IMR-90 (cell line): Measurements from ENCODE around the gene TYSND1. TPM values are rescaled to one million over a fixed set of nuclear protein-coding genes. Genes with fewer than 3 reads are reported as not detected.
A peak's percentile ranks its signal among the peaks of the same experiment; 100 is the strongest.

Source experiments
- ATAC-seq: fragments of 200-7000 bp; cut with Tn5 transposase; 2 replicates; pipeline ENCODE4 v1.9.1; 2020; ENCODE audit warnings: low read depth, mild to moderate bottlenecking, moderate library complexity
- BruUV-seq: library from RNA; stranded (reverse); fragments of 400-500 nt; replicated peaks from 2 replicates; lab custom pipeline; 2021; lab: Mats Ljungman, UMichigan
- CTCF ChIA-PET: fragments of 300-600 bp; formaldehyde crosslinking; extraction: SDS; loops from one replicate; lab custom pipeline; 2021; ENCODE audit warnings: antibody characterized with exemption; lab: Yijun Ruan, JAX
- POLR2A ChIA-PET: fragments of 300-600 bp; sonication (Branson Sonifier 250); formaldehyde crosslinking; loops from one replicate; lab custom pipeline; 2022; ENCODE audit warnings: antibody characterized with exemption; ENCODE audit not compliant: unreplicated experiment; lab: Charles Lee
- DNase-seq: peaks from one replicate; pipeline ENCODE4 v3.0.0; 2013
- H2AFZ ChIP-seq: replicated peaks from 2 replicates; pipeline ENCODE3; 2013; ENCODE audit warnings: low read length, mild to moderate bottlenecking; ENCODE audit not compliant: poor library complexity
- H2AK5ac ChIP-seq: 2 replicates; pipeline ENCODE4 v1.6.1; 2013; ENCODE audit warnings: low read depth, low read length, inconsistent platforms
- H2AK9ac ChIP-seq: replicated peaks from 2 replicates; pipeline ENCODE3; 2013; ENCODE audit warnings: mild to moderate bottlenecking, low read depth, low read length, moderate library complexity; ENCODE audit not compliant: poor library complexity
- H2BK120ac ChIP-seq: 2 replicates; pipeline ENCODE4 v1.6.1; 2013; ENCODE audit warnings: low read depth, low read length, inconsistent platforms
- H2BK15ac ChIP-seq: 3 replicates; pipeline ENCODE4 v1.6.1; 2013; ENCODE audit warnings: low read depth, low read length, inconsistent platforms
- H2BK20ac ChIP-seq: 2 replicates; pipeline ENCODE4 v1.6.1; 2013; ENCODE audit warnings: low read depth, mild to moderate bottlenecking, inconsistent platforms, low read length, moderate library complexity
- H2BK5ac ChIP-seq: 2 replicates; pipeline ENCODE4 v1.6.1; 2013; ENCODE audit warnings: mild to moderate bottlenecking, low read depth, low read length, inconsistent platforms; ENCODE audit not compliant: poor library complexity, severe bottlenecking
- H3K14ac ChIP-seq: replicated peaks from 2 replicates; pipeline ENCODE4 v1.6.1; 2013; ENCODE audit warnings: low read depth, low read length, inconsistent platforms
- H3K18ac ChIP-seq: 2 replicates; pipeline ENCODE4 v1.6.1; 2013; ENCODE audit warnings: low read depth, low read length, control low read depth
- H3K23ac ChIP-seq: 2 replicates; pipeline ENCODE4 v1.6.1; 2013; ENCODE audit warnings: low read depth, low read length, inconsistent platforms
- H3K27ac ChIP-seq: 2 replicates; pipeline ENCODE4 v1.5.1; 2013; ENCODE audit warnings: mild to moderate bottlenecking, control low read depth, low read length; ENCODE audit not compliant: insufficient read depth
- H3K27me3 ChIP-seq: 2 replicates; pipeline ENCODE4 v1.6.1; 2013; ENCODE audit warnings: low read length; ENCODE audit not compliant: control insufficient read depth, insufficient read depth
- H3K36me3 ChIP-seq: 2 replicates; pipeline ENCODE4 v1.6.1; 2013; ENCODE audit warnings: low read length, mixed read lengths; ENCODE audit not compliant: control insufficient read depth, insufficient read depth
- H3K4ac ChIP-seq: 2 replicates; pipeline ENCODE4 v1.6.1; 2013; ENCODE audit warnings: low read depth, low read length, inconsistent platforms
- H3K4me1 ChIP-seq: 2 replicates; pipeline ENCODE4 v1.6.1; 2013; ENCODE audit warnings: low read length, mixed read lengths; ENCODE audit not compliant: control insufficient read depth, insufficient read depth
- H3K4me2 ChIP-seq: 2 replicates; pipeline ENCODE4 v1.6.1; 2013; ENCODE audit warnings: low read depth, mild to moderate bottlenecking, control low read depth, low read length, moderate library complexity
- H3K4me3 ChIP-seq: 2 replicates; pipeline ENCODE4 v1.5.1; 2013; ENCODE audit warnings: low read depth, mild to moderate bottlenecking, control low read depth, low read length, moderate library complexity; ENCODE audit not compliant: insufficient read depth
- H3K56ac ChIP-seq: 2 replicates; pipeline ENCODE4 v1.6.1; 2013; ENCODE audit warnings: low read length, inconsistent platforms; ENCODE audit not compliant: insufficient read depth; ENCODE audit errors: extremely low read depth
- H3K79me1 ChIP-seq, 2 experiments: 2 replicates each; pipeline ENCODE4 v1.6.1; 2013; ENCODE audit warnings: low read length in 2 of 2, inconsistent platforms in 1 of 2, low read depth in 1 of 2
- H3K9ac ChIP-seq: 2 replicates; pipeline ENCODE4 v1.6.1; 2013; ENCODE audit warnings: low read depth, low read length, control low read depth
- H3K9me1 ChIP-seq: 2 replicates; pipeline ENCODE4 v1.6.1; 2013; ENCODE audit warnings: low read length, inconsistent platforms; ENCODE audit not compliant: insufficient read depth
- H3K9me3 ChIP-seq: 2 replicates; pipeline ENCODE4 v1.6.1; 2013; ENCODE audit warnings: low read length; ENCODE audit not compliant: control insufficient read depth, insufficient read depth
- H4K20me1 ChIP-seq: 2 replicates; pipeline ENCODE4 v1.6.1; 2013; ENCODE audit warnings: low read length, inconsistent platforms; ENCODE audit not compliant: insufficient read depth
- H4K5ac ChIP-seq: 2 replicates; pipeline ENCODE4 v1.6.1; 2013; ENCODE audit warnings: mild to moderate bottlenecking, low read depth, low read length, control low read depth
- H4K8ac ChIP-seq, 2 experiments: 2 replicates each; pipeline ENCODE4 v1.6.1; 2013; ENCODE audit warnings: low read depth in 2 of 2, low read length in 2 of 2, control low read depth in 1 of 2, inconsistent platforms in 1 of 2
- H4K91ac ChIP-seq: 2 replicates; pipeline ENCODE4 v1.6.1; 2013; ENCODE audit warnings: low read depth, low read length, inconsistent platforms; ENCODE audit not compliant: insufficient read depth
- BHLHE40 ChIP-seq: fragments of 150-350 bp; IDR thresholded peaks from 2 replicates; pipeline ENCODE4 v1.6.1; 2016; ENCODE audit warnings: mild to moderate bottlenecking, low read depth, low read length
- CEBPB ChIP-seq: IDR thresholded peaks from 2 replicates; pipeline ENCODE4 v1.6.1; 2012; ENCODE audit warnings: low read depth, low read length, improper control_type of control experiment
- FOS ChIP-seq: fragments of 150-350 bp; IDR thresholded peaks from 2 replicates; pipeline ENCODE4 v1.6.1; 2016; ENCODE audit warnings: low read depth, low read length
- MAFK ChIP-seq: IDR thresholded peaks from 2 replicates; pipeline ENCODE4 v1.6.1; 2012; ENCODE audit warnings: low read depth, low read length, improper control_type of control experiment
- MAZ ChIP-seq: IDR thresholded peaks from 2 replicates; pipeline ENCODE4 v1.6.1; 2012; ENCODE audit warnings: low read depth, mild to moderate bottlenecking, low read length, improper control_type of control experiment, moderate library complexity, borderline replicate concordance
- MXI1 ChIP-seq: IDR thresholded peaks from 2 replicates; pipeline ENCODE4 v1.6.1; 2012; ENCODE audit warnings: low read depth, mild to moderate bottlenecking, low read length, moderate library complexity, borderline replicate concordance
- NFE2L2 ChIP-seq: fragments of 150-350 bp; IDR thresholded peaks from 2 replicates; pipeline ENCODE4 v1.6.1; 2016; ENCODE audit warnings: low read depth, mild to moderate bottlenecking, low read length
- POLR2A ChIP-seq: IDR thresholded peaks from 2 replicates; pipeline ENCODE4 v1.6.1; 2012; ENCODE audit warnings: mild to moderate bottlenecking, low read depth, low read length
- RCOR1 ChIP-seq: IDR thresholded peaks from 2 replicates; pipeline ENCODE4 v1.6.1; 2012; ENCODE audit warnings: mild to moderate bottlenecking, low read length, improper control_type of control experiment; ENCODE audit not compliant: insufficient replicate concordance
- RFX5 ChIP-seq: IDR thresholded peaks from 2 replicates; pipeline ENCODE4 v1.8.0; 2012; ENCODE audit warnings: low read depth, mild to moderate bottlenecking, low read length, moderate library complexity
- SMC3 ChIP-seq: fragments of 150-350 bp; IDR thresholded peaks from 2 replicates; pipeline ENCODE4 v1.6.1; 2016; ENCODE audit warnings: low read depth, mild to moderate bottlenecking, antibody characterized with exemption, low read length, moderate library complexity
- WGBS, 2 experiments: methylation state at CpG; one replicate each; pipeline versions ENCODE4 v1.1.5 to v1.1.7; 2013; ENCODE audit warnings: missing lambda C conversion rate in 2 of 2; ENCODE audit not compliant: insufficient read length in 1 of 2; ENCODE audit errors: extremely low coverage in 2 of 2; 5-methylcytosine and 5-hydroxymethylcytosine counted together
- dilution Hi-C: fragments of 300-500 bp; cut with HindIII; formaldehyde crosslinking; loops from one replicate; pipeline ENCODE4 v1.14.3; 2018; ENCODE audit warnings: low sequenced_read_pairs; ENCODE audit not compliant: unreplicated experiment
- in situ Hi-C: fragments of 300-500 bp; cut with MboI; formaldehyde crosslinking; loops from 3 replicates; pipeline ENCODE4 v1.14.3; 2019; ENCODE audit warnings: low sequenced_read_pairs, inconsistent platforms, mixed read lengths
- intact Hi-C: fragments of 100-400 bp; cut with micrococcal nuclease; formaldehyde crosslinking; loops from 2 replicates; pipeline ENCODE4 v1.10.0; 2022
- polyA plus RNA-seq, 3 experiments: library from polyadenylated mRNA; depleted of rRNA; stranded (reverse); fragments of >200 nt; gene quantifications; 2 replicates each; pipeline ENCODE4 v1.2.3, GENCODE V29; 2012; ENCODE audit warnings: low replicate concordance in 1 of 3
- total RNA-seq: library from RNA; depleted of rRNA; stranded (reverse); fragments of >200 nt; gene quantifications from 2 replicates; pipeline ENCODE4 v1.2.3, GENCODE V29; 2012
- TF ChIP-seq, protein P1 (sequence below): fragments of 150-350 bp; IDR thresholded peaks from 2 replicates; pipeline ENCODE4 v1.6.1; 2016; ENCODE audit warnings: low read depth, mild to moderate bottlenecking, low read length, moderate library complexity, borderline replicate concordance

Gene TYSND1
- total and polyA plus RNA-seq, 2 of the 4 experiments (the other 2 are of a cell fraction) = 2.9 to 4.1 TPM

DNA sequence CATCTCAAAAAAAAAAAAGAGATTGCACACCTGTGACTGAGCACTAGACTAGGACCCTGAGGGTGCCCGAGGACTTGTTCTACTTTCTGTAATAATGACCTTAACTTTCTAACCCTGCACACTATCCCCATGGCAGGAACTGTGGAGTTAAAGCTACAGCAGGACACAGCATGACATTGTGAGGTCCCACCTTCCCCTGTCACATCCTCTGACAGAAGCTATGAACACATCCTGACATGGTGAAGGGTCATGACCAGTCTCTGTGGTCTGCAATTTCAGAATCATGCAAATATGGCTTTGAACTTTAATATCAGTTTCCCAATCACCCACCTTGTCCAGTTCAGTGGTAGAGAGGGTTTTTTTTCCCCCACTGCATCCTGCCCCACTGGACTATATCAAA, 42.3 kb upstream of the TYSND1 start:
- dilution Hi-C loops = no loop called here
- 0 out of 2 replicates have a peak overlapping the region, but pooled peaks have one; percentile 19 for H4K91ac ChIP-seq

More for the DNA sequence above, 42.3 kb upstream of the TYSND1 start:
- ChIA-PET POLR2A (no interaction called here), CTCF (no interaction called here)
- no peak overlapping the region for H3K23ac ChIP-seq
- no peak overlapping the region for H2AK5ac ChIP-seq
- no peak overlapping the region for H2BK15ac ChIP-seq
- H3K36me3 ChIP-seq = no peaks in the 10 kb centered on the region
- intact Hi-C loops = no loop called here
- no peak overlapping the region for H3K4me3 ChIP-seq
- H2BK120ac ChIP-seq = no peak overlapping the region
- H3K27ac ChIP-seq = no peak overlapping the region
- in situ Hi-C loops = no loop called here
- no peak for ATAC-seq
- H3K18ac ChIP-seq = no peak overlapping the region
- peaks cover 31% of the 10 kb centered on the region for H3K4me1 ChIP-seq
- no TSS peak for BruUV-seq
- no peak for TF ChIP-seq BHLHE40
- TF ChIP-seq MAFK = no peak
- no peak for TF ChIP-seq CEBPB
- TF ChIP-seq, protein P1, sequence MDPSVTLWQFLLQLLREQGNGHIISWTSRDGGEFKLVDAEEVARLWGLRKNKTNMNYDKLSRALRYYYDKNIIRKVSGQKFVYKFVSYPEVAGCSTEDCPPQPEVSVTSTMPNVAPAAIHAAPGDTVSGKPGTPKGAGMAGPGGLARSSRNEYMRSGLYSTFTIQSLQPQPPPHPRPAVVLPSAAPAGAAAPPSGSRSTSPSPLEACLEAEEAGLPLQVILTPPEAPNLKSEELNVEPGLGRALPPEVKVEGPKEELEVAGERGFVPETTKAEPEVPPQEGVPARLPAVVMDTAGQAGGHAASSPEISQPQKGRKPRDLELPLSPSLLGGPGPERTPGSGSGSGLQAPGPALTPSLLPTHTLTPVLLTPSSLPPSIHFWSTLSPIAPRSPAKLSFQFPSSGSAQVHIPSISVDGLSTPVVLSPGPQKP = no peak
- TF ChIP-seq SMC3 = no peak
- TF ChIP-seq MXI1 = no peak
- TF ChIP-seq POLR2A = no peak
- no peak for TF ChIP-seq NFE2L2
- TF ChIP-seq RFX5 = no peak
- no peak for TF ChIP-seq MAZ
- TF ChIP-seq RCOR1 = no peak
- no peak for TF ChIP-seq FOS
- no peak overlapping the region for H2BK5ac ChIP-seq
- peaks cover 0 to 12% of the 10 kb centered on the region in 2 experiments; a peak in 2 of 4 replicates for H3K79me1 ChIP-seq
- no peaks in the 10 kb centered on the region for H3K9me3 ChIP-seq
- no peak overlapping the region for H2AK9ac ChIP-seq
- H3K56ac ChIP-seq = no peak overlapping the region
- H3K4ac ChIP-seq = no peak overlapping the region
- H3K9ac ChIP-seq = no peak overlapping the region
- peaks cover 3% of the 10 kb centered on the region; the same call in 1 of the 2 replicates for H3K27me3 ChIP-seq
- DNase-seq = no peak
- H4K20me1 ChIP-seq = no peaks in the 10 kb centered on the region
- H2BK20ac ChIP-seq = no peak overlapping the region
- no peak overlapping the region for H4K8ac ChIP-seq
- H2AFZ ChIP-seq = no peak overlapping the region
- H4K5ac ChIP-seq = no peak overlapping the region
- no CpG with 5 or more reads among the region's 1 CpG for WGBS, 2 experiments
- no peak overlapping the region for H3K14ac ChIP-seq
- H3K9me1 ChIP-seq = peaks cover 18% of the 10 kb centered on the region
- H3K4me2 ChIP-seq = no peak overlapping the region
